GM23248 (cell line): Measurements from ENCODE around the gene DRC3.

Experiments
- EZH2 ChIP-seq: fragments of 200-600 bp; sonication (generic); IDR thresholded peaks from 2 replicates; pipeline ENCODE4 v1.6.1; 2018; ENCODE audit warnings: antibody characterized with exemption, mild to moderate bottlenecking; ENCODE audit not compliant: insufficient read depth, poor library complexity, severe bottlenecking
- EZH2phosphoT487 ChIP-seq: fragments of 200-600 bp; sonication (generic); IDR thresholded peaks from 2 replicates; pipeline ENCODE4 v1.6.1; 2018; ENCODE audit warnings: antibody characterized with exemption, moderate library complexity, mild to moderate bottlenecking, low read depth; ENCODE audit not compliant: insufficient read depth

DNA sequence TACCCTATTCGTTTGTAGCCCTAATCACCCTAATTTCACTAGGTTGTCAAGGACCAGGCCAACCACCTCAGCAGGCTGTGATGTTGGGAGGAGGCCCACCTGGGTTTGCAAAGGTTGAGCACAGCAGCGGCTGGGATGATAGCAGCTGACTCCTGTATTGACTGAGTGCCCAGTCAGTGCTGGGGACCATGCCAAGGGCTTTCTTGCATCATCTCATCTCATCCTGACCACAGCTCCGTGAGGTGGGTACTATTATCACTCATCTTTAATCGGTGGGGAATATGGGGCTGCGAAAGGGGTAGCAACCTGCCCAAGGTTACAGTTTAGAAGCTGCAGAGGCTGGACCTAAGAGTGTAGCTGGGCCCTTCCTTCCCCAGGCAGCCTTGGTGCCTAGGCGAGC, 54.6 kb downstream of the DRC3 start:
- no peak for TF ChIP-seq EZH2
- TF ChIP-seq EZH2phosphoT487, result no peak
